ENCODE results near the gene DERL2. TPM values are rescaled to one million over a fixed set of nuclear protein-coding genes. Genes with fewer than 3 reads are reported as not detected.

Gene DERL2
- total and polyA plus RNA-seq, 9 of the 15 experiments (the other 6 are each of a cell fraction or from before 2014, with no cell fraction given) = 11.5 to 105 (median 30.7) TPM

DNA sequence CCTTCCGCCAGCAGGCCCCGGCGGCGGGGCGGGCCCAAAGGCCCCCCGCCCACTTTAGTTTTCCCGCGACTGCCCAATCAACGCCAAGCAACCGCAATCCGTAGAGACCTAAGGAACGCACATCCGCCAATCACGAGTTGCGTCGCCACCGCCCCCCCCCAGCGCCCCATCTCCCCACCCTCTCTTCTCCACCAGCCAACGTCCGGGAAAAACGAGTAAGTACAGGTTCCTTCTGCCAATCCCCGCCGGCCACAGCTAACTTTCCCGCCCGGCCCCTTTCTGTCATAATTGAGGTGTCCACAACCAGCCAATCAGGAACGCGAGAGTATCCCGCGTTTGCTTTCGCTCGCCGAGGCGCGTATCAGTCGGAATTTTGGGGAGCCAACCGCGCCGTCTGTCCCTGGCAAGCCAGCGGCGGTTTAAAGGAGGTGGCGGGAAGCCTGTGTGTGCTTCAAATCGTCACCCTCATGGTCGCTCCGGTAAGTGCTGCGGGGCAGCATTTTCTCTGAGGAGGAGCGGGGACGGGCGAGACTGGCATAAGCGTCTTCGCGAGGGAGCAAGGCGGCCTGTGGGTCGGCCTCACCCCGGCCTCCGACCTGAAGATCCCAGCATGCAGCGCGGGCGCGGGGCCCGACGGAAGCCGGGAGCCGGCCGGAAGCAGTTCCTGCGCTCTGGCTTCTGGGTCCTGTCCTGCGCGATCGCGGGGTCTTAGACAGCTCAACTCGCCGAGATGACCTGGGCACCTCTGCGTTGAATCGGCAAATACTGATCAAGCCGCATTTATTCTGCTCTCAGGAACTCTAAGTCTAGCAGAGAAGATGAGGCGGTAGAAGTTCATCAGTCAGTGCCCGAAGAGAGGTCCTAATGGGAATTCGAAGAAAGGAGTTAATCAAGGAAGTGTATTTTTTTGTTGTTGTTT, 487 bp upstream of the DERL2 start, which contains the start of gene MIS12 (continued):
- TF ChIP-seq, protein P1, sequence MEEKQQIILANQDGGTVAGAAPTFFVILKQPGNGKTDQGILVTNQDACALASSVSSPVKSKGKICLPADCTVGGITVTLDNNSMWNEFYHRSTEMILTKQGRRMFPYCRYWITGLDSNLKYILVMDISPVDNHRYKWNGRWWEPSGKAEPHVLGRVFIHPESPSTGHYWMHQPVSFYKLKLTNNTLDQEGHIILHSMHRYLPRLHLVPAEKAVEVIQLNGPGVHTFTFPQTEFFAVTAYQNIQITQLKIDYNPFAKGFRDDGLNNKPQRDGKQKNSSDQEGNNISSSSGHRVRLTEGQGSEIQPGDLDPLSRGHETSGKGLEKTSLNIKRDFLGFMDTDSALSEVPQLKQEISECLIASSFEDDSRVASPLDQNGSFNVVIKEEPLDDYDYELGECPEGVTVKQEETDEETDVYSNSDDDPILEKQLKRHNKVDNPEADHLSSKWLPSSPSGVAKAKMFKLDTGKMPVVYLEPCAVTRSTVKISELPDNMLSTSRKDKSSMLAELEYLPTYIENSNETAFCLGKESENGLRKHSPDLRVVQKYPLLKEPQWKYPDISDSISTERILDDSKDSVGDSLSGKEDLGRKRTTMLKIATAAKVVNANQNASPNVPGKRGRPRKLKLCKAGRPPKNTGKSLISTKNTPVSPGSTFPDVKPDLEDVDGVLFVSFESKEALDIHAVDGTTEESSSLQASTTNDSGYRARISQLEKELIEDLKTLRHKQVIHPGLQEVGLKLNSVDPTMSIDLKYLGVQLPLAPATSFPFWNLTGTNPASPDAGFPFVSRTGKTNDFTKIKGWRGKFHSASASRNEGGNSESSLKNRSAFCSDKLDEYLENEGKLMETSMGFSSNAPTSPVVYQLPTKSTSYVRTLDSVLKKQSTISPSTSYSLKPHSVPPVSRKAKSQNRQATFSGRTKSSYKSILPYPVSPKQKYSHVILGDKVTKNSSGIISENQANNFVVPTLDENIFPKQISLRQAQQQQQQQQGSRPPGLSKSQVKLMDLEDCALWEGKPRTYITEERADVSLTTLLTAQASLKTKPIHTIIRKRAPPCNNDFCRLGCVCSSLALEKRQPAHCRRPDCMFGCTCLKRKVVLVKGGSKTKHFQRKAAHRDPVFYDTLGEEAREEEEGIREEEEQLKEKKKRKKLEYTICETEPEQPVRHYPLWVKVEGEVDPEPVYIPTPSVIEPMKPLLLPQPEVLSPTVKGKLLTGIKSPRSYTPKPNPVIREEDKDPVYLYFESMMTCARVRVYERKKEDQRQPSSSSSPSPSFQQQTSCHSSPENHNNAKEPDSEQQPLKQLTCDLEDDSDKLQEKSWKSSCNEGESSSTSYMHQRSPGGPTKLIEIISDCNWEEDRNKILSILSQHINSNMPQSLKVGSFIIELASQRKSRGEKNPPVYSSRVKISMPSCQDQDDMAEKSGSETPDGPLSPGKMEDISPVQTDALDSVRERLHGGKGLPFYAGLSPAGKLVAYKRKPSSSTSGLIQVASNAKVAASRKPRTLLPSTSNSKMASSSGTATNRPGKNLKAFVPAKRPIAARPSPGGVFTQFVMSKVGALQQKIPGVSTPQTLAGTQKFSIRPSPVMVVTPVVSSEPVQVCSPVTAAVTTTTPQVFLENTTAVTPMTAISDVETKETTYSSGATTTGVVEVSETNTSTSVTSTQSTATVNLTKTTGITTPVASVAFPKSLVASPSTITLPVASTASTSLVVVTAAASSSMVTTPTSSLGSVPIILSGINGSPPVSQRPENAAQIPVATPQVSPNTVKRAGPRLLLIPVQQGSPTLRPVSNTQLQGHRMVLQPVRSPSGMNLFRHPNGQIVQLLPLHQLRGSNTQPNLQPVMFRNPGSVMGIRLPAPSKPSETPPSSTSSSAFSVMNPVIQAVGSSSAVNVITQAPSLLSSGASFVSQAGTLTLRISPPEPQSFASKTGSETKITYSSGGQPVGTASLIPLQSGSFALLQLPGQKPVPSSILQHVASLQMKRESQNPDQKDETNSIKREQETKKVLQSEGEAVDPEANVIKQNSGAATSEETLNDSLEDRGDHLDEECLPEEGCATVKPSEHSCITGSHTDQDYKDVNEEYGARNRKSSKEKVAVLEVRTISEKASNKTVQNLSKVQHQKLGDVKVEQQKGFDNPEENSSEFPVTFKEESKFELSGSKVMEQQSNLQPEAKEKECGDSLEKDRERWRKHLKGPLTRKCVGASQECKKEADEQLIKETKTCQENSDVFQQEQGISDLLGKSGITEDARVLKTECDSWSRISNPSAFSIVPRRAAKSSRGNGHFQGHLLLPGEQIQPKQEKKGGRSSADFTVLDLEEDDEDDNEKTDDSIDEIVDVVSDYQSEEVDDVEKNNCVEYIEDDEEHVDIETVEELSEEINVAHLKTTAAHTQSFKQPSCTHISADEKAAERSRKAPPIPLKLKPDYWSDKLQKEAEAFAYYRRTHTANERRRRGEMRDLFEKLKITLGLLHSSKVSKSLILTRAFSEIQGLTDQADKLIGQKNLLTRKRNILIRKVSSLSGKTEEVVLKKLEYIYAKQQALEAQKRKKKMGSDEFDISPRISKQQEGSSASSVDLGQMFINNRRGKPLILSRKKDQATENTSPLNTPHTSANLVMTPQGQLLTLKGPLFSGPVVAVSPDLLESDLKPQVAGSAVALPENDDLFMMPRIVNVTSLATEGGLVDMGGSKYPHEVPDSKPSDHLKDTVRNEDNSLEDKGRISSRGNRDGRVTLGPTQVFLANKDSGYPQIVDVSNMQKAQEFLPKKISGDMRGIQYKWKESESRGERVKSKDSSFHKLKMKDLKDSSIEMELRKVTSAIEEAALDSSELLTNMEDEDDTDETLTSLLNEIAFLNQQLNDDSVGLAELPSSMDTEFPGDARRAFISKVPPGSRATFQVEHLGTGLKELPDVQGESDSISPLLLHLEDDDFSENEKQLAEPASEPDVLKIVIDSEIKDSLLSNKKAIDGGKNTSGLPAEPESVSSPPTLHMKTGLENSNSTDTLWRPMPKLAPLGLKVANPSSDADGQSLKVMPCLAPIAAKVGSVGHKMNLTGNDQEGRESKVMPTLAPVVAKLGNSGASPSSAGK (IDR thresholded peaks at IDR 0.05) = peak; percentile 99
- TF ChIP-seq PRPF4 (IDR thresholded peaks at IDR 0.05; ENCODE audit: insufficient read depth, low read depth, low read length, poor library complexity, severe bottlenecking) = no peak
- TF ChIP-seq, protein P2, sequence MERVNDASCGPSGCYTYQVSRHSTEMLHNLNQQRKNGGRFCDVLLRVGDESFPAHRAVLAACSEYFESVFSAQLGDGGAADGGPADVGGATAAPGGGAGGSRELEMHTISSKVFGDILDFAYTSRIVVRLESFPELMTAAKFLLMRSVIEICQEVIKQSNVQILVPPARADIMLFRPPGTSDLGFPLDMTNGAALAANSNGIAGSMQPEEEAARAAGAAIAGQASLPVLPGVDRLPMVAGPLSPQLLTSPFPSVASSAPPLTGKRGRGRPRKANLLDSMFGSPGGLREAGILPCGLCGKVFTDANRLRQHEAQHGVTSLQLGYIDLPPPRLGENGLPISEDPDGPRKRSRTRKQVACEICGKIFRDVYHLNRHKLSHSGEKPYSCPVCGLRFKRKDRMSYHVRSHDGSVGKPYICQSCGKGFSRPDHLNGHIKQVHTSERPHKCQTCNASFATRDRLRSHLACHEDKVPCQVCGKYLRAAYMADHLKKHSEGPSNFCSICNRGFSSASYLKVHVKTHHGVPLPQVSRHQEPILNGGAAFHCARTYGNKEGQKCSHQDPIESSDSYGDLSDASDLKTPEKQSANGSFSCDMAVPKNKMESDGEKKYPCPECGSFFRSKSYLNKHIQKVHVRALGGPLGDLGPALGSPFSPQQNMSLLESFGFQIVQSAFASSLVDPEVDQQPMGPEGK (CRISPR knock-in tag; IDR thresholded peaks at IDR 0.05; ENCODE audit: borderline replicate concordance) = no peak
- no peak for TF ChIP-seq ATF1 (CRISPR knock-in tag; IDR thresholded peaks at IDR 0.05)
- TF ChIP-seq ATF1 (tag; IDR thresholded peaks at IDR 0.05) = peak; percentile 94
- no peak; the same call in 1 of the 2 replicates for TF ChIP-seq TAL1 (IDR thresholded peaks at IDR 0.05)
- TF ChIP-seq KLF6 (CRISPR knock-in tag; IDR thresholded peaks at IDR 0.05; ENCODE audit: borderline replicate concordance) = no peak
- TF ChIP-seq RBM15 (IDR thresholded peaks at IDR 0.05; ENCODE audit: insufficient read depth, low read length) = no peak
- TF ChIP-seq, protein P3, sequence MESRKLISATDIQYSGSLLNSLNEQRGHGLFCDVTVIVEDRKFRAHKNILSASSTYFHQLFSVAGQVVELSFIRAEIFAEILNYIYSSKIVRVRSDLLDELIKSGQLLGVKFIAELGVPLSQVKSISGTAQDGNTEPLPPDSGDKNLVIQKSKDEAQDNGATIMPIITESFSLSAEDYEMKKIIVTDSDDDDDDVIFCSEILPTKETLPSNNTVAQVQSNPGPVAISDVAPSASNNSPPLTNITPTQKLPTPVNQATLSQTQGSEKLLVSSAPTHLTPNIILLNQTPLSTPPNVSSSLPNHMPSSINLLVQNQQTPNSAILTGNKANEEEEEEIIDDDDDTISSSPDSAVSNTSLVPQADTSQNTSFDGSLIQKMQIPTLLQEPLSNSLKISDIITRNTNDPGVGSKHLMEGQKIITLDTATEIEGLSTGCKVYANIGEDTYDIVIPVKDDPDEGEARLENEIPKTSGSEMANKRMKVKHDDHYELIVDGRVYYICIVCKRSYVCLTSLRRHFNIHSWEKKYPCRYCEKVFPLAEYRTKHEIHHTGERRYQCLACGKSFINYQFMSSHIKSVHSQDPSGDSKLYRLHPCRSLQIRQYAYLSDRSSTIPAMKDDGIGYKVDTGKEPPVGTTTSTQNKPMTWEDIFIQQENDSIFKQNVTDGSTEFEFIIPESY (CRISPR knock-in tag; IDR thresholded peaks at IDR 0.05) = no peak
